Fibroblast of lung (primary cell): ENCODE data around the gene HLA-DQA2.

ENCODE experiments used
- CTCF ChIP-seq, 2 donors: IDR thresholded peaks in 1 of 2; conservative IDR thresholded peaks in 1 of 2; 1 replicate in 1 of 2; 2 replicates in 1 of 2; pipeline ENCODE4 v1.5.1; 2011 to 2012; ENCODE audit warnings: low read length in 2 of 2, control low read depth in 1 of 2, inconsistent platforms in 1 of 2, low read depth in 1 of 2, mild to moderate bottlenecking in 1 of 2
- EZH2 ChIP-seq: IDR thresholded peaks from 2 replicates; pipeline ENCODE4 v1.5.1; 2012; ENCODE audit warnings: low read length, control low read depth, mild to moderate bottlenecking; ENCODE audit errors: missing control alignments

GRCh38 chr6:32772656-32773055, 31.5 kb downstream of the HLA-DQA2 start:
- TF ChIP-seq CTCF (conservative IDR thresholded peaks at IDR 0.05 in 1 of 2, IDR thresholded peaks at IDR 0.05 in 1 of 2; ENCODE audit: low read depth in 1 of 2, low read length in 2 of 2) (no peak), EZH2 (no peak)
